Activated CD4-positive, alpha-beta T cell treated with anti-CD3 and anti-CD28 coated beads for 48 hours (primary cell): Measurements from ENCODE around the gene CYP4Z1.
"Not testable (repeated sequence)": the region's sequence is repeated elsewhere in the genome, so short reads cannot be mapped to it uniquely, and the experiment has no call there.

Experiments
- DNase-seq: peaks from one replicate; pipeline ENCODE4 v3.0.0-alpha.2; 2020

The CYP4Z1 gene

DNA sequence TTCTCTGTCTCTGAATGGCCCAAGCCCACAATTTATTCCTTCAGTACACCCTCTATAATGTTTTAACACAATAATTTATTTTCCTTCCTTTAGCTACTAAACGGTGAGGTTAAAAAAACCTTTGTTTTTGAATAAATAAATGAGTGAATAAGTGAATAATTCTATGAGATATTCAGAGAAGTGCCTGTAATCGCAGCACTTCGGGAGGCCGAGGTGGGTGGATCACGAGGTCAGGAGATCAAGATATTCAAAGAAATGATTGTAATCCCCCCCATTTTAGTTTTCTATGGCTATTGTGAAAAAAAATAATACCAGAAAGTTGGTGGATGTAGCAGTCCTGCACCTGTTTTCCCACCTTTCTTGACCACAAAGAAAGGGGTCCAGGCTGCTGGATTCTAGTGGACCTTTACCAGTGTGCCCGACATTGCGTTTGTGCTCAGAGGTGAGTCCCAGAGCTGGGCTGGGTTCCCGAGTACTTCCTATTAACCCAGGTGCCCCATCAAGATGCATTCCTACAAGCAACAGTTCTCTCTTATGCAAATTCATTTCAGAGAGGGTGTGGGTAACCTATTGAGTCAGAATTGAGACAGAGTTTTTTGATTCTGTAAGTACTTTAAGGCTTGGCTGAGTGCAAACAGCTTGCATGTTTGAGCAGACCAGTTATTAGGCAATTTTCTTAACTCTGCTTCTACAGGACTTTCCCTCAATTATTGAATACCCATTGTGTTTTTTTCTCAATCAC is 62.6 kb downstream of the CYP4Z1 start:
- not testable (repeated sequence) for DNase-seq

DNA sequence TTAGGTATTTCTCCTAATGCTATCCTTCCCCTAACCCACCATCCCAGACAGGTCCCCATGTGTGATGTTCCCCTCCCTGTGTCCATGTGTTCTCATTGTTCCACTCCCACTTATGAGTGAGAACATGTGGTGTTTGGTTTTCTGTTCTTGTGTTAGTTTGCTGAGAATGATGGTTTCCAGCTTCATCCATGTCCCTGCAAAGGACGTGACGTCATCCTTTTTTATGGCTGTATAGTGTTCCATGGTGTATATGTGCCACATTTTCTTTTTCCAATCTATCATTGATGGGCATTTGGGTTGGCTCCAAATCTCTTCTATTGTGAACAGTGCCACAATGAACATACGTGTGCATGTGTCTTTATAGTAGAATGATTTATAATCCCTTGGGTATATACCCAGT is 65.6 kb downstream of the CYP4Z1 start:
- not testable (repeated sequence) for DNase-seq

DNA sequence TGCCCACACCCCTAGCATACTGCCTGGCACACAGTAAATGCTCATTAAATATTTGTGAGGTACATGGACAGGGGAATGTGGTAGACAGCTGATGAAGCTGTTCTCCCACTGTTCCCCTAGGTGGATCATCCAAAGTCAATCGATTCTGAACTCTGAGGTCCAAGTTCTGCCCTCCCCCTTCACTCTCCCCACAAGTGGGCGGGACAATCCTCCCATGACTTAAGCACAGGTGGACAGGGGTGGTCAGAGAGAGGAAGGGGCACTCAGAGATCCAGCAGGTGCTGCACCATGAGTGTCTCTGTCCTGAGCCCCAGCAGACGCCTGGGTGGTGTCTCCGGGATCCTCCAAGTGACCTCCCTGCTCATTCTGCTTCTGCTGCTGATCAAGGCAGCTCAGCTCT is 70.2 kb downstream of the CYP4Z1 start, which contains the start of gene CYP4A22:
Gene CYP4A22, plus strand, starts transcription at position 244 of the 400 bp plus-strand sequence. Its CDS starts 45 bp downstream, at position 289.
- DNase-seq, result no peak

DNA sequence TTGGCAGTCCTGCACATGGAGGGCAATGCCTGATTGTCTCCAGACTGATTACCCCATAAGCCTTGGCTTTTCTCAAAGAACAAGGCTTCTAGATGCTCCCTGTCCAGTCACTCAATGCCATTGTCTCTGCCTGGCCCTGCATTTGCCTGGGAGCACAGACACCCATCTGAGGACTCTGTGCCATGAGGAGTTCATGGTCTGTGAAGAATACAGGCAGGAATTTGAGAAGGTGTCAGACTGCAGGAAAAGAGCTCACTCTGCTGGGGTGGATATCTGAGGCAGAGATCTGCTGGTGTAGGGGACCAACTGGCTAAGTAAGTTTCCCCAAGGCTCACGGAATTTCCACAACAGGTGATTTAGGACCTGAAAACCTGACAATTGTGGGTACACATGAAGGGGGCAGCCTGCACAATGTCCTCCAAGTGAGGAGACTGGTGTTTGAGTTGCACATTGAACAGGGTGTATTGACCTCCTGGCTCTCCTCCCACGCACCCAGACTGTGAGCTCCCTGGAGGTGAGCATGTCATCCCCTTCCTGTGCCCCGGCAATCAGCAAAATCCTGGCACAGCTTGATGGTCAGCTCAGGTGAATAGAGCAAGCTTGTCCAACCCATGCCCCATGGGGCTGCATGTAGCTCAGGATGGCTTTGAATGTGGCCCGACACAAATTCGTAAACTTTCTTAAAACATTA is 71.0 kb downstream of the CYP4Z1 start:
- no peak for DNase-seq

DNA sequence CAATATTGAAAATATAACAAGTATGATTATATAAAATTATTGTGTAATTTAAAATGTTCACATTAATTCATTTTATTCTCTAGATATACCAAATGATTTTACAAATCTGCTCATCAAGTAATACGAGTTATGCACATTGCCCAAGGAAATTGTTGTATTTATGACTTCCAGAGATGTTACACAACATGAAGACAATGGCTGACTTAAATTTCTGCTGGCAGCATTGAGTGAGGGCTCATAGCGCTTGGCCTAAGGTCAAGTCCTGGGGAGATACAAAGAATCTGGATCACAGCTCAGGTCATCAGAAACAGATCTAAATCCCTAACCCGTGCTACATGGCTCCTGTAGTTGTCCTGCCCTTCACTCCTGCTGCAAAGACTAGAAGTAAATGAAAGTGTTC is 73.3 kb downstream of the CYP4Z1 start:
- not testable (repeated sequence) for DNase-seq

DNA sequence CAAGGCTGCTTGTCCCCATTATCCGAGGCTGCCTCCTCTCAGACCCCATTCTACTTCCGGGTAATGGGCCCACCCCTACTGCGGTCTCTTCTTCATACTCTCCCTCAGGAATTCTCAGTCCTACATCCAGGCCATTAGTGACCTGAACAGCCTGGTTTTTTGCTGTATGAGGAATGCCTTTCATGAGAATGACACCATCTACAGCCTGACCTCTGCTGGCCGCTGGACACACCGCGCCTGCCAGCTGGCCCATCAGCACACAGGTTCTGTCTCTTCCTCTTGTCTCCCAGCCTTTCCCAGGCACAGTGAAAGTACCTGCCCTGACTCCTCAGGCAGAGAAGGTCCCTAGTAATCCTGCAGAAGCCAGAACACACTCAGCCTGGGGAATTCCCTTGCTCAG is 76.6 kb downstream of the CYP4Z1 start:
- not testable (repeated sequence) for DNase-seq

DNA sequence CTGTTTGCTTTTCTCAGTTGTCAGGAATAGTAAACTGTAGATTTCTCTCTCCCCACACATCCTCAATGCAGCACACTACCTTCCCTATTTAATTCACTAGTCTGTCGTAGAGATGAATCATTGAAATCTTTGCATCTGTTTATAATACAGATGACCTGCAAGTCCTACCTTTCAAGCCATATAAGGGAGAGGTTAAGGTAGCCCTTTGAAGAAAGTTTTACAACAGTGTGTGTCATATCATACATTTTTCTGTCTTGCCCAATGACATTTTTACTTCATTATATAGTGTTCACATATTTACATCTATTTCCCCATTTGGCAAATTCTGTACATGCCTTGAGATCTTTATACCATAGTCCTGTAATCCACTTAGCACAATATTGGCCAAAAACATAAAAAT is 79.5 kb downstream of the CYP4Z1 start:
- DNase-seq, result not testable (repeated sequence)

DNA sequence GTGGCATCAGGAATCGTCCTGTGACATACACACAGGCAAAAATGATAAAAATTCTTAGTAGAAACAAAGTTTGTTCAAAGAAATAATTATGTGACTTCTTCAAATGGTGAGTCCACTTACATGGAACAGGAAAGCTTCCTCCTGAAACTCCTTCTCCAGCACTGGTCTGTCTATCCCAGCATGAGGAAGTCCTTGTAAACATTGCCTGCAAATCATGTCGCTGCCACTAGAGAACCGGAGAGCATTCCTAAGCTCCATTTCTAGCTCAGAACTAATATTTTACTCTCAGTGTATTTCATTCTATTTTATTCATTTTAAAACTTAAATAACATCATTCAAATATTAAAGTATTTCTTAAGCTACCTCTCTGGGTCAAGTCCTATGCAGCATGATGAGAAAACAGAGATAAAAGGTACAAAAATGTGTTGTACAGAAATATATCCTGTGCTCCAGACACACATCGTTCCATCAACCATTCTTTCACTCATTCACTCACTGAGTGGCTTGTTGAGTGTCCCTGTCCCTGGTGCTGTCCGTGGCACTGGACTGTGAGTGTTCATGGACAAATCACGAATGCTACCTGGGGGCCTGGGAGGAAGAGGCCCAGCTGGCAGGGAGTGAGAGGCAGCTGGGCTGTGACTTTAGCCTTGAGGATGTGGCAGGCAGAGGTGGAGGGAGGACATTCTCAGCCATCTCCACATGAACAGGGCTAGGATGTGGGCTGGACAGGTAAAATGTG is 80.2 kb downstream of the CYP4Z1 start:
- DNase-seq, result no peak

DNA sequence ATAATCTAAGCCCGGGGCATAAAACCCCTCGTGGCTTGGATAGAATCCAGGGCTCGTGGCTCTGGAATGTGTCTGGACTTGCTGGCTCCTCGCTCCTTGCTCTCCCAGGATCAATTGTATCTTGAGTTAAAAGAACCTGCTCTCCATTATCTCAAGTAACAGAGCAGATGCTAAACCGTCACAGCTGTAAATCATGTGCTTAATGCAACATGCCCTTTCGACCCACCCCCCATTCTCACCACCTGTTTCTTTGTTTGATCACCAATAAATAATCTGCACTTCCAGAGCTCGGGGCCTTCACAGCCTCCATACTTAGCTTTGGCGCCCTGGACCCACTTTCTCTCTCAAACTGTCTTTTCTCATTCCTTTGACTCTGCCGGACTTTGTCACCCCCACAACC is 82.1 kb downstream of the CYP4Z1 start:
- DNase-seq, result not testable (repeated sequence)

DNA sequence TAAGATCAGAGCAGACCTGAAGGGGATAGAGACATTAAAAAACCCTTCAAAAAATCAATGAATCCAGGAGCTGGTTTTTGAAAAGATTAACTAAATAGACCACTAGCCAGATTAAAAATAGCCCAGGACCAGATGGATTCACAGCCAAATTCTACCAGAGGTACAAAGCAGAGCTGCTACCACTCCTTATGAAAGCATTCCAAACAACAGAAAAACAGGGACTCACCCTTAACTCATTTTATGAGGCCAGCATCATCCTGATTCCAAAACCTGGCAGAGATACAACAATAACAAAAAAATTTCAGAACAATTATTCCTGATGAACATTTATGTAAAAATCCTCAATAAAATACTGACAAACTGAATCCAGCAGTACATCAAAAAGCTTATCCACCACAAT is 89.4 kb downstream of the CYP4Z1 start:
- DNase-seq, result not testable (repeated sequence)

DNA sequence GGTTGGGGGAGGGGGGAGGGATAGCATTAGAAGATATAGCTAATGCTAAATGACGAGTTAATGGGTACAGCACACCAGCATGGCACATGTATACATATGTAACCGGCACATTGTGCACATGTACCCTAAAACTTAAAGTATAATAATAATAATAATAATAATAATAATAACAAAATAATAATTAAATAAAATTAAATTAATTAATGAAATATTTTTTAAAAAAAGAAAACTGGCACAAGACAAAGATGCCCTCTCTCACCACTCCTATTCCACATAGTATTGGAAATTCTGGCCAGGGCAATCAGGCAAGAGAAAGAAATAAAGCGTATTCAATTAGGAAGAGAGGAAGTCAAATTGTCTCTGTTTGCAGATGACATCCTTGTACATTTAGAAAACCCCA is 90.9 kb downstream of the CYP4Z1 start:
- DNase-seq, result not testable (repeated sequence)

DNA sequence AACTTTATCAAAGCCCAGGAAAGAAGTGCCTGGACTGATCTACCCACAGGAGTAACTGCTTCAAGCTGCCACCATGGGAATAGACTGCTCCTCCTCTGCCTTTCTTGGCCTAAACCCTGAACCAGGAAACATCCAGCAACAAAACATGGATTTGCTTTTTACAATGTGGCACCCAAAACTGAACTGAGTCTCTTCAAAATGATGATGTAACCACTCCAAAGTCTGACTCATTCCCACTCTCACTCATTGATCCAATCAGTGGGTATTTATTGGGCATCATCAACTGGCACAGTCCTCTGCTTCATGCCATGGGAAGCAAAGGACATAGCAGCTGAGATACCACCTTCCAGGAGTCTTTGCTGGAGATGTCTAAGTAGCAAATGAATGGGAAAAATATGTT is 93.7 kb downstream of the CYP4Z1 start:
- DNase-seq, result no peak

DNA sequence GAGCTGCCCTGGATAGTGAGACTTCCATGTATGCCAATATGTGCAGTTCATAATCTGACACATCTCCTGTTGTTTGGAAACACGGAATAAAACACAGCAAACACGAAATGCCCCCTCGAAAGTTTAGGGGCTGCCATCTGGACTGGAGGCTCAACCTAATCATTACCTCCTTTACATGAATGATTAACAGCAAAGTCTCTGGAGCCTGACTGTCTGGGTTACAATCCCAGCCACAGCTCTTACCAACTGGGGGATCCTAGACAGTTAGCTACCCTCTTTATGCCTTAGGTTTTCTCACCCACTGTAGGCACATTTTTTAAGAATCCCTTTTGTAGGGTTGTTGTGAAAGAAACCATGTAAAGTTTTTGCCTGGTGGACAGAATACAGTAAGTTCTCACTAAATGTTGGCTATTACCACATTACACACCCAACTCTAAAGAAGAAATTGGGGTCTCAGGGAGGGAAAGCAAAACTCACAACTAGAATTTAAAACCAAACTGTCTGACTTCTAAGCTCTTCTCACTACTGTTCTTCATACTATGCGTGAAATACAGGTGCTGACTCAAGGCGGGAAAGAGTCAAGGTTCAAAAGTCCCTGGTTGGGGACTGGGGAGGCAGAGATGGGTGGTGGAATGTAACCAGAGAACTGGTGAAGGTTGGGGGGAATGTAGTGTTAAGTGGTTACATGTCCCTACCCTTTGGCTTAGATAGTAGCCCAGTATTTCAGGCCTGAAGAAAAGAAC is 94.4 kb downstream of the CYP4Z1 start:
- no peak for DNase-seq

DNA sequence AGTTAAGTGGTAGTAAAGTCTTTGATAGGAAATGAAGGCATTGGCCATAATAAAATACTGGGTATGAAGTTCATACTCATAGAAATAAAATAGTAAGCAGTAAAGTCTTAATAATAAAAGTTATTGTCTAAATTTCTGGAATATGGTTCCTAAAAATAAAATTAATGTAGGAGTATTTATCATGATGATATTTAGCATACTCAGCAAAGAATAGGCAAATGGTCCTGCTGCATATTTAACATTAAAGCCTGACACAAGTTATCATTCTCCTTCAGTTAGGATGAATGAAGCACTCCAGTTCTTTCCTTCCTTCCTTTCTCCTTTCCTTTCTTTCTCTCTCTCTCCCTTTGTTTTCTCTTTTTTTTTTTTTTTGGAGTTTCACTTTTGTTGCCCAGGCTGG is 97.5 kb downstream of the CYP4Z1 start:
- DNase-seq, result no peak
